HepG2 (cell line): ENCODE measurements around the gene CDC42BPG. TPM values are rescaled to one million over a fixed set of nuclear protein-coding genes. Genes with fewer than 3 reads are reported as not detected.

Source experiments
- CBX2 ChIP-seq, 2 experiments: fragments of 200-600 bp in 1 of 2; sonication (generic); formaldehyde crosslinking in 1 of 2; IDR thresholded peaks; 2 replicates each; pipeline versions ENCODE4 v1.7.0 to v1.8.1; 2018 to 2022; ENCODE audit warnings: low read depth in 2 of 2, low read length in 1 of 2, mild to moderate bottlenecking in 1 of 2, missing genetic modification reagents in 1 of 2
- EEA1 ChIP-seq: sonication (generic); formaldehyde crosslinking; IDR thresholded peaks from 2 replicates; pipeline ENCODE4 v1.5.1; 2020; ENCODE audit warnings: mild to moderate bottlenecking, missing genetic modification reagents, borderline replicate concordance
- GTF3A ChIP-seq: sonication (generic); formaldehyde crosslinking; conservative IDR thresholded peaks from 2 replicates; pipeline ENCODE4 v1.4.0; 2020; ENCODE audit warnings: mild to moderate bottlenecking, missing genetic modification reagents
- JUN ChIP-seq: sonication (generic); formaldehyde crosslinking; IDR thresholded peaks from 2 replicates; pipeline ENCODE4 v1.4.0; 2020; ENCODE audit warnings: mild to moderate bottlenecking, missing genetic modification reagents
- JUNB ChIP-seq: sonication (generic); formaldehyde crosslinking; IDR thresholded peaks from 2 replicates; pipeline ENCODE4 v1.8.0; 2022; ENCODE audit warnings: missing genetic modification reagents, mild to moderate bottlenecking, borderline replicate concordance
- MED13 ChIP-seq: sonication (generic); formaldehyde crosslinking; IDR thresholded peaks from 2 replicates; pipeline ENCODE4 v1.5.0; 2020; ENCODE audit warnings: missing genetic modification reagents
- MTF2 ChIP-seq: sonication (generic); formaldehyde crosslinking; IDR thresholded peaks from 2 replicates; pipeline ENCODE4 v1.5.0; 2020; ENCODE audit warnings: missing genetic modification reagents, borderline replicate concordance
- MXD4 ChIP-seq: IDR thresholded peaks from 2 replicates; pipeline ENCODE4 v1.6.1; 2016; ENCODE audit warnings: mild to moderate bottlenecking, missing biosample characterization, missing genetic modification reagents
- NBN ChIP-seq: fragments of 450-650 bp; conservative IDR thresholded peaks from 2 replicates; pipeline ENCODE4 v1.6.1; 2017
- REXO4 ChIP-seq: sonication (generic); formaldehyde crosslinking; IDR thresholded peaks from 2 replicates; pipeline ENCODE4 v1.8.0; 2022; ENCODE audit warnings: missing genetic modification reagents, mild to moderate bottlenecking, borderline replicate concordance
- TEAD3 ChIP-seq: optimal IDR thresholded peaks from 2 replicates; pipeline ENCODE3; 2016; ENCODE audit warnings: borderline replicate concordance
- TMF1 ChIP-seq: sonication (generic); formaldehyde crosslinking; IDR thresholded peaks from 2 replicates; pipeline ENCODE4 v1.8.1; 2022; ENCODE audit warnings: low read depth, missing genetic modification reagents
- ZFAT ChIP-seq: sonication (generic); formaldehyde crosslinking; conservative IDR thresholded peaks from 2 replicates; pipeline ENCODE4 v1.8.1; 2023; ENCODE audit warnings: missing genetic modification reagents, inconsistent platforms
- ZIK1 ChIP-seq: sonication (generic); formaldehyde crosslinking; IDR thresholded peaks from 2 replicates; pipeline ENCODE4 v1.5.0; 2020; ENCODE audit warnings: mild to moderate bottlenecking, low read depth, missing genetic modification reagents, borderline replicate concordance
- ZNF160 ChIP-seq: sonication (generic); formaldehyde crosslinking; IDR thresholded peaks from 2 replicates; pipeline ENCODE4 v1.8.0; 2022; ENCODE audit warnings: mild to moderate bottlenecking, inconsistent platforms, missing genetic modification reagents
- ZNF207 ChIP-seq: fragments of 450-650 bp; IDR thresholded peaks from 2 replicates; pipeline ENCODE4 v1.6.1; 2016; ENCODE audit warnings: antibody characterized with exemption, borderline replicate concordance
- ZNF382 ChIP-seq: sonication (generic); formaldehyde crosslinking; IDR thresholded peaks from 2 replicates; pipeline ENCODE4 v1.5.0; 2020; ENCODE audit warnings: missing genetic modification reagents, mild to moderate bottlenecking, borderline replicate concordance
- ZNF468 ChIP-seq: sonication (generic); formaldehyde crosslinking; IDR thresholded peaks from 2 replicates; pipeline ENCODE4 v1.8.0; 2022; ENCODE audit warnings: mild to moderate bottlenecking, moderate library complexity, missing genetic modification reagents
- ZNF543 ChIP-seq: sonication (generic); formaldehyde crosslinking; IDR thresholded peaks from 2 replicates; pipeline ENCODE4 v1.4.0; 2020; ENCODE audit warnings: mild to moderate bottlenecking, missing genetic modification reagents
- ZNF556 ChIP-seq: sonication (generic); formaldehyde crosslinking; IDR thresholded peaks from 2 replicates; pipeline ENCODE4 v1.4.0; 2020; ENCODE audit warnings: mild to moderate bottlenecking, missing genetic modification reagents, borderline replicate concordance
- ZNF557 ChIP-seq: sonication (generic); formaldehyde crosslinking; IDR thresholded peaks from 2 replicates; pipeline ENCODE4 v1.4.0; 2020; ENCODE audit warnings: missing genetic modification reagents
- ZNF652 ChIP-seq: IDR thresholded peaks from 2 replicates; pipeline ENCODE4 v1.6.1; 2016; ENCODE audit warnings: low read depth, borderline replicate concordance
- ZNF660 ChIP-seq: sonication (generic); formaldehyde crosslinking; IDR thresholded peaks from 2 replicates; pipeline ENCODE4 v1.5.1; 2020; ENCODE audit warnings: mild to moderate bottlenecking, low read depth, missing genetic modification reagents, borderline replicate concordance
- ZSCAN12 ChIP-seq: sonication (generic); formaldehyde crosslinking; IDR thresholded peaks from 2 replicates; pipeline ENCODE4 v1.9.0; 2021; ENCODE audit warnings: mild to moderate bottlenecking, missing genetic modification reagents
- ZSCAN30 ChIP-seq: sonication (generic); formaldehyde crosslinking; IDR thresholded peaks from 2 replicates; pipeline ENCODE4 v1.5.0; 2020; ENCODE audit warnings: mild to moderate bottlenecking, missing genetic modification reagents
- polyA plus RNA-seq, 8 experiments: library from polyadenylated mRNA; depleted of rRNA in 3 of 8; stranded (reverse) in 7 of 8; unstranded in 1 of 8; fragments of >200 nt; fragmentation: Illumina TruSeq in 4 of 8; extraction: Trizol in 4 of 8; gene quantifications; 2 replicates each; pipeline versions ENCODE4 v1.2.1 to v1.2.3, GENCODE V29; 2011 to 2016; ENCODE audit warnings: low read depth in 4 of 8, missing spikeins in 1 of 8, mixed read lengths in 1 of 8; ENCODE audit not compliant: insufficient read depth in 1 of 8
- total RNA-seq, 5 experiments: library from RNA; depleted of rRNA; stranded (reverse); fragments of >200 nt; fragmentation: Illumina TruSeq; extraction: Trizol; gene quantifications; 2 replicates each; pipeline ENCODE4 v1.2.3, GENCODE V29; 2016; ENCODE audit warnings: low read depth in 1 of 5
- TF ChIP-seq, protein P1 (sequence below): sonication (generic); formaldehyde crosslinking; IDR thresholded peaks from 2 replicates; pipeline ENCODE4 v1.4.0; 2020; ENCODE audit warnings: missing genetic modification reagents
- TF ChIP-seq, protein P2 (sequence below): sonication (generic); formaldehyde crosslinking; IDR thresholded peaks from 2 replicates; pipeline ENCODE4 v1.8.1; 2022; ENCODE audit warnings: low read depth, mild to moderate bottlenecking, missing genetic modification reagents

The CDC42BPG gene
- total and polyA plus RNA-seq, 2 of the 13 experiments (the other 11 are each of a cell fraction or from before 2014, with no cell fraction given), result 0.55 to 1.4 TPM

DNA sequence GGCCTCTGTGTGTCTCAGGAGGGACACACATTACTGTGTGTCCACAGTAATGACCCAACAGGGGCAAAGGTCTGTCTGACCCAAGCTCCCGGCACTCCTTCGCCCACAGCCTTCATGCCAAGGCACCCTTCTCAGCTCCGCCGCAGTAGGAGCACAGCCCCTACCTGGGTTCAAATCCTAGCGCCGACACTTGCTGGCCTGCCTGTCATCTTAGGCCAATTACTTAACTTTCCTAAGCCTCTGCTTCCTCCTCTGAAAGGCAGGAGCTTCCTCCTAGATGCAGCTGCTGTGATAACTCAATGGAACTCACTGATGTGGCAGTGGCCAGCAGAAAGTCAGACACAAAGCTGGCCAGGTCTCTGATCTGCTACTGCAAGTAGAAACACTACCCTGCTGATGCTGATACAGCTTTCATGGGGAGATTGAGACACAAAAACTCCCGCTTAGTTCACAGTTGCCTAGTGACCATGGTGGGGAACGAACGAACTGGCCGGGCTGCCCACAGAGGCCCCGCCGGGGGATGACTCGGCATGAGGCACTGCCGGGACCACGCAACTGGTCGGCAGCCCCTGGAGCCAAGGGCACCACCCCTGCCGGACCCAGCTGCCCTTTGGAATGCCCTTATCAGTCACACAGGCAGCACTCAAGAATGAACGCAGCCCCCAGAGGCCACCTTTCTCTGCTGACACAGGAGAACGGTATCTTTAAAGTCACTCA is 25.9 kb upstream of the CDC42BPG start (continued):
- no peak for TF ChIP-seq JUN (CRISPR knock-in tag)
- no peak for TF ChIP-seq GTF3A (CRISPR knock-in tag)
- no peak for TF ChIP-seq ZNF543 (CRISPR knock-in tag)
- TF ChIP-seq, protein P1, sequence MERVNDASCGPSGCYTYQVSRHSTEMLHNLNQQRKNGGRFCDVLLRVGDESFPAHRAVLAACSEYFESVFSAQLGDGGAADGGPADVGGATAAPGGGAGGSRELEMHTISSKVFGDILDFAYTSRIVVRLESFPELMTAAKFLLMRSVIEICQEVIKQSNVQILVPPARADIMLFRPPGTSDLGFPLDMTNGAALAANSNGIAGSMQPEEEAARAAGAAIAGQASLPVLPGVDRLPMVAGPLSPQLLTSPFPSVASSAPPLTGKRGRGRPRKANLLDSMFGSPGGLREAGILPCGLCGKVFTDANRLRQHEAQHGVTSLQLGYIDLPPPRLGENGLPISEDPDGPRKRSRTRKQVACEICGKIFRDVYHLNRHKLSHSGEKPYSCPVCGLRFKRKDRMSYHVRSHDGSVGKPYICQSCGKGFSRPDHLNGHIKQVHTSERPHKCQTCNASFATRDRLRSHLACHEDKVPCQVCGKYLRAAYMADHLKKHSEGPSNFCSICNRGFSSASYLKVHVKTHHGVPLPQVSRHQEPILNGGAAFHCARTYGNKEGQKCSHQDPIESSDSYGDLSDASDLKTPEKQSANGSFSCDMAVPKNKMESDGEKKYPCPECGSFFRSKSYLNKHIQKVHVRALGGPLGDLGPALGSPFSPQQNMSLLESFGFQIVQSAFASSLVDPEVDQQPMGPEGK (CRISPR knock-in tag), result peak; percentile 81
- TF ChIP-seq CBX2 (IDR thresholded peaks at IDR 0.05; ENCODE audit: low read depth, low read length), result no peak
- TF ChIP-seq CBX2 (CRISPR knock-in tag; IDR thresholded peaks at IDR 0.05; ENCODE audit: low read depth), result no peak
- TF ChIP-seq EEA1 (CRISPR knock-in tag), result no peak
- no peak for TF ChIP-seq MTF2 (CRISPR knock-in tag)
- no peak for TF ChIP-seq ZNF207
- TF ChIP-seq JUNB (CRISPR knock-in tag), result no peak
- TF ChIP-seq ZNF557 (CRISPR knock-in tag), result no peak
- no peak for TF ChIP-seq ZSCAN30 (CRISPR knock-in tag)
- TF ChIP-seq REXO4 (CRISPR knock-in tag), result no peak
- peak; percentile 89 for TF ChIP-seq TEAD3 (CRISPR knock-in tag)
- no peak for TF ChIP-seq ZNF382 (CRISPR knock-in tag)
- TF ChIP-seq MED13, result no peak; the same call in 1 of the 2 replicates
- TF ChIP-seq, protein P2, sequence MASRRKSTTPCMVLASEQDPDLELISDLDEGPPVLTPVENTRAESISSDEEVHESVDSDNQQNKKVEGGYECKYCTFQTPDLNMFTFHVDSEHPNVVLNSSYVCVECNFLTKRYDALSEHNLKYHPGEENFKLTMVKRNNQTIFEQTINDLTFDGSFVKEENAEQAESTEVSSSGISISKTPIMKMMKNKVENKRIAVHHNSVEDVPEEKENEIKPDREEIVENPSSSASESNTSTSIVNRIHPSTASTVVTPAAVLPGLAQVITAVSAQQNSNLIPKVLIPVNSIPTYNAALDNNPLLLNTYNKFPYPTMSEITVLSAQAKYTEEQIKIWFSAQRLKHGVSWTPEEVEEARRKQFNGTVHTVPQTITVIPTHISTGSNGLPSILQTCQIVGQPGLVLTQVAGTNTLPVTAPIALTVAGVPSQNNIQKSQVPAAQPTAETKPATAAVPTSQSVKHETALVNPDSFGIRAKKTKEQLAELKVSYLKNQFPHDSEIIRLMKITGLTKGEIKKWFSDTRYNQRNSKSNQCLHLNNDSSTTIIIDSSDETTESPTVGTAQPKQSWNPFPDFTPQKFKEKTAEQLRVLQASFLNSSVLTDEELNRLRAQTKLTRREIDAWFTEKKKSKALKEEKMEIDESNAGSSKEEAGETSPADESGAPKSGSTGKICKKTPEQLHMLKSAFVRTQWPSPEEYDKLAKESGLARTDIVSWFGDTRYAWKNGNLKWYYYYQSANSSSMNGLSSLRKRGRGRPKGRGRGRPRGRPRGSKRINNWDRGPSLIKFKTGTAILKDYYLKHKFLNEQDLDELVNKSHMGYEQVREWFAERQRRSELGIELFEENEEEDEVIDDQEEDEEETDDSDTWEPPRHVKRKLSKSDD (CRISPR knock-in tag), result no peak
- no peak for TF ChIP-seq MXD4 (CRISPR knock-in tag)
- TF ChIP-seq TMF1 (CRISPR knock-in tag), result no peak
- no peak for TF ChIP-seq ZNF660 (CRISPR knock-in tag)
- TF ChIP-seq ZNF468 (CRISPR knock-in tag), result no peak
- no peak for TF ChIP-seq ZNF652 (CRISPR knock-in tag)
- TF ChIP-seq ZFAT (CRISPR knock-in tag), result no peak
- TF ChIP-seq NBN, result no peak
- no peak for TF ChIP-seq ZNF556 (CRISPR knock-in tag)
- no peak for TF ChIP-seq ZIK1
- no peak for TF ChIP-seq ZNF160
- no peak for TF ChIP-seq ZSCAN12
